GM12878 (cell line): ENCODE results near the gene SFT2D2. TPM values are rescaled to one million over a fixed set of nuclear protein-coding genes. Genes with fewer than 3 reads are reported as not detected.

Experiments used
- PRDM15 ChIP-seq: fragments of 450-650 bp; formaldehyde crosslinking; IDR thresholded peaks from 2 replicates; pipeline ENCODE4 v1.4.0; 2020; ENCODE audit warnings: mild to moderate bottlenecking, moderate library complexity
- TBL1XR1 ChIP-seq: IDR thresholded peaks from 2 replicates; pipeline ENCODE4 v1.6.1; 2012; ENCODE audit warnings: low read depth, low read length, improper control_type of control experiment
- ZNF687 ChIP-seq: fragments of 450-650 bp; IDR thresholded peaks from 2 replicates; pipeline ENCODE4 v1.6.1; 2017; ENCODE audit warnings: mild to moderate bottlenecking, moderate library complexity
- polyA plus RNA-seq, 11 experiments: library from polyadenylated mRNA; depleted of rRNA in 4 of 11; unstranded in 6 of 11; stranded (reverse) in 5 of 11; fragments of >200 nt; fragmentation: Nextera tagmentation in 4 of 11; fragmentation: Illumina TruSeq in 1 of 11; extraction: Ambion mirVana in 4 of 11; extraction: Trizol in 1 of 11; gene quantifications; 1 replicate in 1 of 11; 2 replicates in 10 of 11; pipeline versions ENCODE4 v1.2.1 to v1.2.3, GENCODE V29; 2011 to 2016; ENCODE audit warnings: inconsistent platforms in 2 of 11, missing spikeins in 2 of 11, low read depth in 1 of 11
- total RNA-seq, 4 experiments: library from RNA; depleted of rRNA in 3 of 4; stranded (reverse); fragments of >200 nt in 3 of 4; fragmentation: Illumina TruSeq in 1 of 4; extraction: Trizol in 1 of 4; gene quantifications; 2 replicates each; pipeline versions ENCODE4 v1.2.1 to v1.2.3, GENCODE V29; 2013 to 2021

Gene SFT2D2
- total and polyA plus RNA-seq, 10 of the 15 experiments (the other 5 are each of a cell fraction or from before 2014, with no cell fraction given): 5.6 to 49.6 (median 24.9) TPM

- no peak for TF ChIP-seq ZNF687
- no peak for TF ChIP-seq PRDM15
- TF ChIP-seq TBL1XR1: no peak
These were observed 45.7 kb upstream of the SFT2D2 start (continued) for GRCh38 chr1:168180148-168180524.
